Endothelial cell of umbilical vein (primary cell): ENCODE measurements around the gene LRP10. TPM values are rescaled to one million over a fixed set of nuclear protein-coding genes. Genes with fewer than 3 reads are reported as not detected.

ENCODE experiments used
- BruUV-seq: library from RNA; stranded (reverse); fragments of 400-500 nt; replicated peaks from 2 replicates; lab custom pipeline; 2021; lab: Mats Ljungman, UMichigan
- CTCF ChIA-PET: fragments of 300-600, 350-600 bp; sonication (Branson Sonifier 250); formaldehyde crosslinking; loops from one replicate; lab custom pipeline; 2021; ENCODE audit warnings: antibody characterized with exemption, inconsistent platforms; lab: Charles Lee
- POLR2A ChIA-PET: fragments of 300-600, 350-600 bp; sonication (Branson Sonifier 250); formaldehyde crosslinking; loops from one replicate; lab custom pipeline; 2021; ENCODE audit warnings: antibody characterized with exemption, inconsistent platforms; lab: Charles Lee
- DNase-seq: peaks from one replicate; pipeline ENCODE4 v3.0.0-alpha.2; 2011; ENCODE audit warnings: low read depth, low spot score
- FAIRE-seq: peaks from 2 replicates; lab custom pipeline; 2011; peaks lifted over from hg19 to GRCh38; lab: Jason Lieb, UNC
- H2AFZ ChIP-seq: 2 replicates; pipeline ENCODE4 v1.6.0; 2012; ENCODE audit warnings: low read depth, low read length, control low read depth, inconsistent platforms
- H3K27ac ChIP-seq: 2 replicates; pipeline ENCODE4 v1.5.1; 2011; ENCODE audit warnings: low read depth, mild to moderate bottlenecking, control low read depth, low read length, moderate library complexity; ENCODE audit not compliant: insufficient read depth
- H3K27me3 ChIP-seq, 2 experiments: 2 replicates each; pipeline versions ENCODE4 v1.6.0 to v1.6.1; 2011; ENCODE audit warnings: low read length in 2 of 2, mixed read lengths in 1 of 2; ENCODE audit not compliant: control insufficient read depth in 2 of 2, insufficient read depth in 2 of 2
- H3K36me3 ChIP-seq, 2 experiments: 2 replicates in 1 of 2; 3 replicates in 1 of 2; pipeline ENCODE4 v1.5.1; 2011; ENCODE audit warnings: low read length in 2 of 2, mild to moderate bottlenecking in 1 of 2, moderate library complexity in 1 of 2; ENCODE audit not compliant: control insufficient read depth in 2 of 2, insufficient read depth in 2 of 2; ENCODE audit errors: extremely low read depth in 1 of 2
- H3K4me1 ChIP-seq: 3 replicates; pipeline ENCODE4 v1.5.1; 2011; ENCODE audit warnings: mild to moderate bottlenecking, low read length; ENCODE audit not compliant: control insufficient read depth, insufficient read depth; ENCODE audit errors: extremely low read depth
- H3K4me2 ChIP-seq: 2 replicates; pipeline ENCODE4 v1.6.1; 2011; ENCODE audit warnings: low read length, control low read depth, mixed read lengths; ENCODE audit not compliant: insufficient read depth
- H3K4me3 ChIP-seq, 3 experiments: fragments of 200-600 bp in 1 of 3; sonication (generic), shearing (Covaris generic) in 1 of 3; replicated peaks in 1 of 3; 2 replicates each; pipeline ENCODE4 v1.5.1; 2011 to 2016; ENCODE audit warnings: control low read depth in 3 of 3, low read length in 3 of 3, mild to moderate bottlenecking in 2 of 3, inconsistent platforms in 1 of 3, low read depth in 1 of 3, moderate library complexity in 1 of 3; ENCODE audit not compliant: insufficient read depth in 1 of 3
- H3K79me2 ChIP-seq: 2 replicates; pipeline ENCODE4 v1.6.0; 2012; ENCODE audit warnings: low read length, inconsistent platforms; ENCODE audit not compliant: control insufficient read depth, insufficient read depth
- H3K9ac ChIP-seq: replicated peaks from 2 replicates; pipeline ENCODE3; 2011; ENCODE audit warnings: low read length, control low read depth; ENCODE audit not compliant: insufficient read depth; ENCODE audit errors: extremely low read depth
- H3K9me1 ChIP-seq: replicated peaks from 3 replicates; pipeline ENCODE4 v1.6.0; 2011; ENCODE audit warnings: mild to moderate bottlenecking, low read length; ENCODE audit not compliant: control insufficient read depth, insufficient read depth; ENCODE audit errors: extremely low read depth
- H3K9me3 ChIP-seq: replicated peaks from 2 replicates; pipeline ENCODE4 v1.5.1; 2012; ENCODE audit warnings: low read length, inconsistent platforms; ENCODE audit not compliant: control insufficient read depth, insufficient read depth
- H4K20me1 ChIP-seq: replicated peaks from 2 replicates; pipeline ENCODE3; 2011; ENCODE audit warnings: mild to moderate bottlenecking, low read length; ENCODE audit not compliant: control insufficient read depth, insufficient read depth; ENCODE audit errors: extremely low read depth
- EZH2 ChIP-seq: IDR thresholded peaks from 2 replicates; pipeline ENCODE4 v1.6.1; 2012; ENCODE audit warnings: borderline replicate concordance, low read depth, mild to moderate bottlenecking, moderate library complexity, low read length, inconsistent platforms; ENCODE audit not compliant: severe bottlenecking
- FOS ChIP-seq: IDR thresholded peaks from 2 replicates; pipeline ENCODE4 v1.6.1; 2011; ENCODE audit warnings: mild to moderate bottlenecking, low read length, moderate library complexity, borderline replicate concordance; ENCODE audit not compliant: insufficient read depth
- GATA2 ChIP-seq: IDR thresholded peaks from 2 replicates; pipeline ENCODE4 v1.7.0; 2011; ENCODE audit warnings: low read depth, mild to moderate bottlenecking, moderate library complexity, mixed read lengths, low read length; ENCODE audit not compliant: insufficient read length, insufficient read depth
- JUN ChIP-seq: IDR thresholded peaks from 2 replicates; pipeline ENCODE4 v1.6.1; 2011; ENCODE audit warnings: borderline replicate concordance, low read depth; ENCODE audit not compliant: insufficient read length, insufficient read depth
- MYC ChIP-seq: IDR thresholded peaks from one replicate; pipeline ENCODE4 v1.6.1; 2011; ENCODE audit warnings: mild to moderate bottlenecking, low read depth, low read length
- POLR2A ChIP-seq: IDR thresholded peaks from 2 replicates; pipeline ENCODE4 v1.6.1; 2012; ENCODE audit warnings: low read depth, mild to moderate bottlenecking, control low read depth, low read length
- POLR2AphosphoS5 ChIP-seq: IDR thresholded peaks from 2 replicates; pipeline ENCODE4 v1.6.1; 2012; ENCODE audit warnings: low read depth, mild to moderate bottlenecking, control low read depth, low read length, moderate library complexity; ENCODE audit not compliant: insufficient read depth
- dilution Hi-C: fragments of 300-500 bp; cut with MboI; formaldehyde crosslinking; loops from one replicate; pipeline ENCODE4 v1.15.0; 2019; ENCODE audit warnings: low sequenced_read_pairs; ENCODE audit not compliant: extremely low pct_ligation_motif_present
- intact Hi-C: fragments of 100-400 bp; cut with micrococcal nuclease; formaldehyde crosslinking; loops from one replicate; pipeline ENCODE4 v1.10.0; 2022
- polyA plus RNA-seq, 4 experiments: library from polyadenylated mRNA; depleted of rRNA in 3 of 4; stranded (reverse) in 3 of 4; unstranded in 1 of 4; fragments of >200 nt; gene quantifications; 2 replicates each; pipeline versions ENCODE4 v1.2.1 to v1.2.3, GENCODE V29; 2011 to 2012; ENCODE audit warnings: missing spikeins in 1 of 4
- total RNA-seq: library from RNA; stranded (reverse); gene quantifications from 2 replicates; pipeline ENCODE4 v1.2.3, GENCODE V29; 2021
- TF ChIP-seq, protein P1 (sequence below): IDR thresholded peaks from 2 replicates; pipeline ENCODE4 v1.6.1; 2011; ENCODE audit not compliant: insufficient read depth, insufficient read length
- TF ChIP-seq, protein P2 (sequence below), 2 donors: IDR thresholded peaks; 1 replicate in 1 of 2; 2 replicates in 1 of 2; pipeline ENCODE4 v1.5.1; 2011; ENCODE audit warnings: low read length in 2 of 2, mild to moderate bottlenecking in 2 of 2, moderate library complexity in 2 of 2, control low read depth in 1 of 2, inconsistent platforms in 1 of 2, low read depth in 1 of 2; ENCODE audit not compliant: insufficient read depth in 1 of 2; ENCODE audit errors: extremely low read depth in 1 of 2

Gene LRP10
- total and polyA plus RNA-seq, 2 donors (not counting 3 experiments of a cell fraction or from before 2014, with no cell fraction given) = 123 to 157 TPM

GRCh38 chr14:22890416-22890815, 18.9 kb downstream of the LRP10 start:
- DNase-seq = no peak
- no peaks in the 10 kb centered on the region for H3K36me3 ChIP-seq
- BruUV-seq = no TSS peak
- H2AFZ ChIP-seq = no peak overlapping the region
- no peaks in the 10 kb centered on the region for H4K20me1 ChIP-seq
- H3K9me1 ChIP-seq = no peaks in the 10 kb centered on the region
- no peak overlapping the region for H3K27ac ChIP-seq
- H3K4me2 ChIP-seq = no peak overlapping the region
- FAIRE-seq = no peak
- no peaks in the 10 kb centered on the region for H3K4me1 ChIP-seq
- no peak overlapping the region for H3K4me3 ChIP-seq
- ChIA-PET CTCF (interaction anchor here (1.4 to 11.4 kb wide), 5 partner anchors 8 to 26 kb away, joined by 3 to 80 read pairs (median 3); no protein-coding TSS in a partner anchor), POLR2A (no interaction called here)
- H3K79me2 ChIP-seq = no peaks in the 10 kb centered on the region
- dilution Hi-C loops = no loop called here
- no peaks in the 10 kb centered on the region for H3K9me3 ChIP-seq
- no peaks in the 10 kb centered on the region for H3K27me3 ChIP-seq
- intact Hi-C loops = no loop called here
- no peak overlapping the region for H3K9ac ChIP-seq
- TF ChIP-seq, protein P1, sequence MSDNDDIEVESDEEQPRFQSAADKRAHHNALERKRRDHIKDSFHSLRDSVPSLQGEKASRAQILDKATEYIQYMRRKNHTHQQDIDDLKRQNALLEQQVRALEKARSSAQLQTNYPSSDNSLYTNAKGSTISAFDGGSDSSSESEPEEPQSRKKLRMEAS = no peak
- TF ChIP-seq POLR2A = no peak
- no peak for TF ChIP-seq JUN
- no peak for TF ChIP-seq EZH2
- TF ChIP-seq MYC = no peak
- no peak for TF ChIP-seq FOS
- TF ChIP-seq, protein P2, sequence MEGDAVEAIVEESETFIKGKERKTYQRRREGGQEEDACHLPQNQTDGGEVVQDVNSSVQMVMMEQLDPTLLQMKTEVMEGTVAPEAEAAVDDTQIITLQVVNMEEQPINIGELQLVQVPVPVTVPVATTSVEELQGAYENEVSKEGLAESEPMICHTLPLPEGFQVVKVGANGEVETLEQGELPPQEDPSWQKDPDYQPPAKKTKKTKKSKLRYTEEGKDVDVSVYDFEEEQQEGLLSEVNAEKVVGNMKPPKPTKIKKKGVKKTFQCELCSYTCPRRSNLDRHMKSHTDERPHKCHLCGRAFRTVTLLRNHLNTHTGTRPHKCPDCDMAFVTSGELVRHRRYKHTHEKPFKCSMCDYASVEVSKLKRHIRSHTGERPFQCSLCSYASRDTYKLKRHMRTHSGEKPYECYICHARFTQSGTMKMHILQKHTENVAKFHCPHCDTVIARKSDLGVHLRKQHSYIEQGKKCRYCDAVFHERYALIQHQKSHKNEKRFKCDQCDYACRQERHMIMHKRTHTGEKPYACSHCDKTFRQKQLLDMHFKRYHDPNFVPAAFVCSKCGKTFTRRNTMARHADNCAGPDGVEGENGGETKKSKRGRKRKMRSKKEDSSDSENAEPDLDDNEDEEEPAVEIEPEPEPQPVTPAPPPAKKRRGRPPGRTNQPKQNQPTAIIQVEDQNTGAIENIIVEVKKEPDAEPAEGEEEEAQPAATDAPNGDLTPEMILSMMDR (IDR thresholded peaks at IDR 0.05; ENCODE audit: extremely low read depth in 1 of 2, insufficient read depth in 1 of 2, low read depth in 1 of 2, low read length in 2 of 2) = no peak
- no peak for TF ChIP-seq POLR2AphosphoS5
- TF ChIP-seq GATA2 = no peak
